Left lobe of liver (tissue), 2 donors: ENCODE data around the gene PPP1R3F. TPM values are rescaled to one million over a fixed set of nuclear protein-coding genes. Genes with fewer than 3 reads are reported as not detected.

ENCODE experiments used
- ATAC-seq: fragments of 200-7000 bp; cut with Tn5 transposase; one replicate; pipeline ENCODE4 v1.9.1; 2020; ENCODE audit warnings: mild to moderate bottlenecking, moderate library complexity
- DNase-seq: peaks from one replicate; pipeline ENCODE4 v3.0.0-alpha.2; 2020; ENCODE audit warnings: low spot score
- total RNA-seq: library from RNA; stranded (reverse); gene quantifications from one replicate; pipeline ENCODE4 v1.2.1, GENCODE V29; 2021
- donor health status: DM: no; HTN: no; CAD: no; lungs with moderate emphysema.
- donor health status: DM: no; HTN: yes; CAD: no.

Gene PPP1R3F, protein sequence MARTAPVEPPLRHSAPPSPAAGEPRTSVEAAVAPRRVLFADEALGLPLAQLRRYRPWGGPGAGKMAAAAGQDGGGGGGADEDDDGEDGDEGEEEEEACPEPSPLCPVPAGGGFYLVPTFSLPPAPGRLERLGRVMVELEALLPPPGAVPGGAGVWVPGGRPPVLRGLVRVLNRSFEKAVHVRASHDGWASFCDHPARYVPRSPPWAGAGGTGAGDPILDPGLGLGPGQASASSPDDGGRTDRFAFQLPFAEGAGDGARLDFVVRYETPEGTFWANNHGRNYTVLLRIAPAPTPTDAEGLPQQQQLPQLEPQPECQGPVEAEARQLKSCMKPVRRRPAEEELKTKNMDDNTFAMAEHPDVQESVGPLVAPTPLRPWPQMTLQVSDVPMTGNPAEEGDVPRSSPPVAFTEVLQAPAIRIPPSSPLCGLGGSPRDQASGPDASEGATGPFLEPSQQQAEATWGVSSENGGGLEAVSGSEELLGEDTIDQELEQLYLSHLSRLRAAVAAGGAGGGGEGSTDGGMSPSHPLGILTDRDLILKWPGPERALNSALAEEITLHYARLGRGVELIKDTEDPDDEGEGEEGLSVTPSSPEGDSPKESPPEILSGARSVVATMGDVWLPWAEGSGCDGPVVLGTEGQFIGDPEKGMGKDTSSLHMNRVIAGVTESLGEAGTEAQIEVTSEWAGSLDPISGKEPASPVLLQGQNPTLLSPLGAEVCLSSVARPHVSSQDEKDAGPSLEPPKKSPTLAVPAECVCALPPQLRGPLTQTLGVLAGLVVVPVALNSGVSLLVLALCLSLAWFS
- 4.2 TPM for total RNA-seq

- DNase-seq (no peak), ATAC-seq (peak; percentile 33)
Measured at GRCh38 chrX:49269767-49270248, at the start of gene PPP1R3F. TSS of gene PPP1R3F (plus strand) at chrX:49269793. CDS start at chrX:49269870, 77 bp downstream.

DNA sequence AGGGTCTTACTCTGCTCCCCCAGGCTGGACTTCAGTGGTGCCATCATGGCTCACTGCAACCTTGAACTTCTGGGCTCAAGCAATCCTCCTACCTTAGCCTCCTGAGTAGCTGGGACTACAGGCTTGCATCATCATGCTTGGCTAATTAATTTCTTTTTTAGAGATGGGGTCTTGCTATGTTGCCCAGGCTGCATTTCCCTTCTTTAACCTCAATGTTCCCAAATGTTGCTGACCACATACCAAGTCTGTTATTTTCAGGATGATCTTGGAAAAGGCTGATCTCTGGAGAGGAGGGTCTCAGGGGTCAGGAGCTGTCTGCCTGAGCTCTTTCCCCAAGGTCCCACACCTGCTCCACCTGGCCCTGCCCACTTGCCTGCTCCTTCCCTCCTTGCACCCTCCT, 49.5 kb upstream of the PPP1R3F start:
- ATAC-seq (no peak), DNase-seq (no peak)

GRCh38 chrX:49221868-49222267, 47.7 kb upstream of the PPP1R3F start:
- ATAC-seq (no peak), DNase-seq (no peak)

DNA sequence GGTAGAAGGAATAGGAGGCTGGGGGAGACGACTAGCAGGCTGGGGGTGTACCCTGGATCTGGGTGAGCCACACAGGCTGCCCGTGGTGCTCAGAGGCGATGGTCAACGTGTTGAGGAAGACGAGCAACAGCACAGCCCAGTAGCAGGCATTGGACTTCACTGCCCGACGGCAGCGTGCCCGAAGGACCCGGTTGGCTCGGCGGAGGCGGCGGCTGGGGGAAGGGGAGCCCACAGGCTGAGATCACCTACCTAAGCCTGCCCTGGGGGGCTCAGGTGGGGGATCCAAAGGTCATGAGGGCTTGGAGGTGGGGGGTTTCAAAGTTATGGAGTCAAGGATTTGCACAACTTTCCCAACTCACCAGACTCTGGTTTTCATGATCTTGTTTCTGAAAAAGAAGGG, 43.7 kb upstream of the PPP1R3F start:
- no peak for ATAC-seq
- DNase-seq, result no peak

- DNase-seq, result no peak
- ATAC-seq, result no peak
Measured at GRCh38 chrX:49226946-49227345, 42.6 kb upstream of the PPP1R3F start.

DNA sequence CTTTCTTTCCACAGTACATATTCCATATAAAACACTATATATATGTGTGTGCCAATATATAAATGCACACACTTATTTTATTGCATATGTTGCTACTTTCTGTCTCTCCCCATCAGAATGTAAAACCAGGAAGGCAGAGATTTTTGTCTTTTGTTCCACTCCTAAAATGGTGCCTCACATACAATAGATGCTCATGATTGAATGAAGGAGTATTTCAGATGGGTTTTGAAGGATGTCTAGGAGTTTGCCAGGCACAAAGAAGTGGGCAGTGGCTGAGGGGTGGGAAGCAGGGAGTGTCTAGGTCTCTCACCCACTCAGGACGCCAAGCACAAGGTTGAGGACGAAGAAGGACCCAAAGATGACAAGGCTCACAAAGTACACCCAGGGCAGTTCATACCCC, 41.9 kb upstream of the PPP1R3F start:
- no peak for DNase-seq
- no peak for ATAC-seq

- ATAC-seq (no peak), DNase-seq (no peak)
Measured at GRCh38 chrX:49228185-49228584, 41.4 kb upstream of the PPP1R3F start.

DNA sequence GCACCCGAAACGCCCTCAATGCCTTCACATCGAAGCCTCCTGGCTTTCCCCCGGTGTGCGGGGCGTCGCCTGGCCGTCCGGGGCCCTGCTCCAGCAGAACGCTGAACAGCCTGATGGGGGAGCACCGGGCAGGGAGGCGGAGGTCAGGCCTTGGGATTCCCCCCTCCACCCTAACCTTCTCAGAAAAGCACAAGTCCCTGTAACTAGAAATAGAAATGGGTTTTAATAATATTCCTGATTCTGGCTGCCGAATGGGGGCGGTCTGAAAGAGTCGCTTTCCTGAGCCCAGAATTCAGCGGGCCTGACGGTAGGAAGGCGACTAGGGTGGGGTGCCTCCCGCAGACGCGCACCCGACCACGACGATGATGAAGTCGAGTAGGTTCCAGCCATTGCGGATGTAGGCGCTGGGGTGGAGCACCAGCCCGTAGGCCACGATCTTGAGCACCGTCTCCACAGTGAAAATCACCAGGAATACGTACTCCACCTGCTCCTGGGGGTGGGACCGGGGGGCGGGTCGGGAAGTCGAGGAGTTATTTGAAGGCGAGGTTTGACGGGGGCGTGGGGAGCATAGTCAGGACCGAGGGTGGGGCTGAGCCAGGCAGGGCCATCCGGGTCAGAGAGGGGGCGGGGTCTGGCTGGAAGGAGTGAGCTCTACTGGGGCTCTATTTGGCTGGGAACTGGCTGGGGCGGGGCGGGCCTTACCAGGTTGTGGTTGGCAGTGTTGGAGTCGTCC, 38.9 kb upstream of the PPP1R3F start:
- peak; percentile 41 for ATAC-seq
- DNase-seq, result peak; percentile 46

- no peak for DNase-seq
Measured at GRCh38 chrX:49231333-49232000, 38.1 kb upstream of the PPP1R3F start.

DNA sequence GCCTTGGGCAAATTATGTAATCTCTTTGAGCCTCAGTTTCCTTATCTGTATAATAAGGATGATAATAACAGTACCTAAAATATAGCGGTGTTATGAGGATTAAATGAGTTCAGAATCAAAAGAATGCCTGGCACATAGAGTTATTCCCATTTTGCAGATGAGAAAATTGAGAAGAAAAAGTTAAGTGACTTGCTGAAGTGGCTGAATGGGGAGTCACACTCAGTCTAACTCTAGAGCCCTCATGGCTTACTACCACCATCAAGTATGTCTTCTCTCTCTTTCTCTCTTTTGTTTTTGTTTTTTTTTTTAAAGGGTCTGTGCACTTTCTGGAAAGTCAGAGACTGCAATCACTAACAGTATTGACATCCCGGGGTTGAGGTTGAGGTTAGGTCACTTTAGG, 37.1 kb upstream of the PPP1R3F start:
- ATAC-seq (no peak), DNase-seq (no peak)

More at GRCh38 chrX:49231333-49232000, 38.1 kb upstream of the PPP1R3F start:
- ATAC-seq, result no peak

GRCh38 chrX:49233176-49233575, 36.4 kb upstream of the PPP1R3F start, which contains the start of gene CACNA1F:
TSS of gene CACNA1F (minus strand) at chrX:49233340. CDS start at chrX:49233309, 31 bp downstream.
- no peak for ATAC-seq
- DNase-seq, result no peak

GRCh38 chrX:49233887-49234555, 35.6 kb upstream of the PPP1R3F start:
- ATAC-seq, result no peak
- no peak for DNase-seq

DNA sequence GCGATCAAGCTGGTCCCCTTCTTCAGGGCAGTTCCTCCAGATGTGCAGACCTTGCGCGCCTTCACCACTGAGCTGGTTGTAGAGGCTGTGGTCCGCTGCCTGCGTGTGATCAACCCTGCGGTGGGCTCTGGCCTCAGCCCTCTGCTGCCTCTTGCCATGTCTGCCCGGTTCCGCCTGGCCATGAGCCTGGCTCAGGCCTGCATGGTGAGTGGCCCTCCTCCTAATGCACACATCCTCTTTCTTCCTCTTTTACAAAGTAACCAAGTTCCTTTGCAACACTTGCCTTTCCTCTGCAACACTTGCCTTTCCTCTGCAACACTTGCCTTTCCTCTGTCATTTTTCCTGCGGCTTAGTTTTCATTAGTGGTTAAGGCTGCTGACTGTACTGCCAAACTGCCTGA, 32.5 kb upstream of the PPP1R3F start:
- ATAC-seq, result no peak
- DNase-seq, result no peak

- peak; percentile 80 for ATAC-seq
- no peak for DNase-seq
Measured at GRCh38 chrX:49238735-49239134, 30.9 kb upstream of the PPP1R3F start.

DNA sequence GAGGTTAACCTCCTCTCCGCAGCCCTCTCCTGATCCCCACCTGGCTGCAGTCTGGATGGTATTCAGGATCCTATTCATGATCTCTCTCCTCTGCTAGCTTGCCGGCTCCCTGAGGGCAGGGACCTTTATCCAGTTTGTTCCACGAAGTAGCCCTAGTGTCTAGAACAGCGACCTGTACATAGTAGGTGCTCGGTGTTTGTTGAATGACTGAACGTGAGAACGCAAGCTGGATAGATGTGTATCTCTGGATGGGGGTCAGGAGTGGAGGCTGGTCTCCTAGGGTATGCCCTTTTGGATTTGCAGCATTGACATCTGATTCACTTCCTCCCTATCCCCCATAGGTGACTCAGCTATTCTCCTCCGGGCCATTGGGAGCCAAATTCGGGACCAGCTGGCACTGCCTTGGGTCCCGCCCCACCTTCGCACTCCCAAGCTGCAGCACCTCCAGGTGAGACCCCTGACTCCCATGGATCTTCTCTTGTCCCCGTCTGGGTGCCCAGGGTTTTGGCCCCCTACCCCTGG, 27.0 kb upstream of the PPP1R3F start:
- DNase-seq, result no peak
- ATAC-seq, result no peak

DNA sequence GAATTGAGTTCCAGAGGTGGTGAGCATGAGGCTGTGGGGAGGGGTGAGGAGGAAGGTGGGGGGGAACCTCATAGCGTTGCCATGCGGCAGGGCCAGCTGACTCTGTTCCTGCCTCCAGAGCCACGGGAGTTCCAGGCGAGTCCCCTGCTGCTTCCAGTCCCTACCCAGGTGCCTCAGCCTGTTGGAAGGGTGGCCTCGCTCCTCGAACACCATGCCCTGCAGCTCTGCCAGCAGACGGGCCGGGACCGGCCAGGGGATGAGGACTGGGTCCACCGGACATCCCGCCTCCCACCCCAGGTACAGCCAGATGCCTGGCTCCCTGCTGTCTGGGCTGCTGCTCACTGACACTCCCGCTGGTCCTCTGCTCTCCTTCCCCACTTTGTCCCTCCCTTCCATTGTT, 26.4 kb upstream of the PPP1R3F start:
- ATAC-seq (no peak), DNase-seq (no peak)

DNA sequence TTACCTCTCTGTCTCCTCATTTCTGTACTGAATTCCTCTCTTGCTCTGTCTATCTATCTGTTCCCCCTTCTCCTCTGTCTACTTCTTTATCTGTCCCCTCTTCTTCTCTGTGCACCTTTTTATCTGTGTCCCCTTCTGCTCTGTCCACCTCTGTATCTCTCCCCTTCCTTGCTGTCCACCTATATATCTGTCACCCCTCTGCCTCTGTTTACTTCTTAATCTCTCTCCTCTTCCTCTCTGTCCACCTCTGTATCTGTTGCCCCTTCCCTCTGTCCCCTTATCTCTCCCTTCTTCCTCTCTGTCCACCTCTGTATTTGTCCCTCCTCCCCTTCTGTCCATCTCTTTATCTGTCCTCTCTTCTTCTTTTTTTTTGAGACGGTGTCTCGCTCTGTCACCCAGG, 25.4 kb upstream of the PPP1R3F start:
- ATAC-seq, result no peak
- no peak for DNase-seq

GRCh38 chrX:49246541-49246940, 23.1 kb upstream of the PPP1R3F start:
- no peak for ATAC-seq

GRCh38 chrX:49247346-49247745, 22.2 kb upstream of the PPP1R3F start:
- no peak for ATAC-seq
- no peak for DNase-seq

More at GRCh38 chrX:49246541-49246940, 23.1 kb upstream of the PPP1R3F start:
- no peak for DNase-seq
